Renal pelvis (tissue), 4 donors: ENCODE data around the gene PPM1H. TPM values are rescaled to one million over a fixed set of nuclear protein-coding genes. Genes with fewer than 3 reads are reported as not detected.
A peak's percentile ranks its signal among the peaks of the same experiment; 100 is the strongest.
"Not testable (repeated sequence)": the region's sequence is repeated elsewhere in the genome, so short reads cannot be mapped to it uniquely, and the experiment has no call there.

Source experiments
- DNase-seq: peaks from one replicate; pipeline ENCODE4 v3.0.0-alpha.2; 2013
- polyA plus RNA-seq, 3 donors: library from polyadenylated mRNA; unstranded; fragments of 120-200 nt; gene quantifications; one replicate each; pipeline ENCODE4 v1.2.1, GENCODE V29; 2013; ENCODE audit not compliant: insufficient read length in 3 of 3

Gene PPM1H
- polyA plus RNA-seq, 3 donors = 27.7 to 28.9 (median 27.7) TPM

GRCh38 chr12:62738616-62739015 lies 196.3 kb downstream of the PPM1H start:
- no peak for DNase-seq

GRCh38 chr12:62738105-62738504 lies 196.8 kb downstream of the PPM1H start:
- no peak for DNase-seq

- no peak for DNase-seq
Measured at GRCh38 chr12:62737615-62738014, 197.3 kb downstream of the PPM1H start.

GRCh38 chr12:62737188-62737587 lies 197.8 kb downstream of the PPM1H start:
- DNase-seq = no peak

GRCh38 chr12:62736596-62736995 lies 198.4 kb downstream of the PPM1H start:
- no peak for DNase-seq

DNA sequence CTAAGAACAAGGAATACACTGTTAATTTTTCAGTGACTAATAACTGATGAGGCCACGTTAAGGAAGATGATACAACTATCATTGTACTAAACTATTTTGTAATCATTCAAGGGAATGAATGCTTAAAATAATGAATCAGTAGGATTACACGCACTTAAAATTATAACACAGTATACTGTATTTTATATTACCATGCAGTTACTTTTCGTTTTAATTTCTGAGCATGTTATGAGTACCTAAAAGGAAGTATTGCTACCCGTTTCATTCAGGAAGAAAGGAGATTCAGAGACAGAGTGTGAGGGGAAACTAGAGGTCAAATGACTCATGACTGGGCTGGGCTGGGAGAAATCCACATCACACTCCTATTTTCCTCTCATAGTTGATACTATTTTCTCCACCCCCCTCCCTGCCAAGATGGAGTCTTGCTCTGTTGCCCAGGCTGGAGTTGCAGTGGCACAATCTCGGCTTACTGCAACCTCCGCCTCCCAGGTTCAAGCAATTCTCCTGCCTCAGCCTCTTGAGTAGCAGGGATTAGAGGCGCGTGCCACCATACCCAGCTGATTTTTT lies 202.0 kb downstream of the PPM1H start:
- no peak for DNase-seq

DNA sequence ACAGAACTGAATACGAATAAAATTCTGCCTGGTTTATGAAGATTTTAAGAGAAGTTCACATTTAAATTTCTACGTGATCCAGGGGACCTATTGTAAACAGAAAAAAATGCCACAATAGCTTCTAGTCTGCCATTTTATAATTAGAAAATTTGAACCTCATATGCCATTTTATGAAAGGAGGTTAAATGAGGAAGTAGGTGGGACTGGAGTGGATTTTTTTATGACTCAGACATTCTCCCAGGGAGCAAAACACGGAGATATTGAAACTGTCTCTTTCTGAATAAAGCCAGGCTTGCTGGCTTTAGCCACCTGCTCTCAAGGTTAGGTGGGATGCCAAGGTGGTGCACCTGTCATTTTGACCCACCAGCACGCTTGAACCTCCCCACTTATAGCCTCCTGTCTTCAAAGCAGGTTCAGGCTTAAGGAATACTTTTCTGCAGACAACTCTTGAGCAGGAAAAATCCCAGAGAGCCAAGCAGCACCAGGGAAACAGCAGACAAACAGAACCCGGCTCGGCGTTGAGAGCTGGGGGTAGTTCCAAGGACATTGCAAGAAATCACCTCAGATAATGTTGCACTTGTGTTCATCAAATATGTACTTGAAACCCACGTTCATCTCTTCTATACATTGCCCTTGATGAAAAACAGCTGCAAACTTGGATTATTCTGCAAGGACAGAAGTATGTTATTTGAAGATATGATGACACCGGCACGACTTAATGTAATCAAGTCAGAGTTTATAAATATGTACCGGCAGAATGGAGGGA lies 203.7 kb downstream of the PPM1H start:
- no peak for DNase-seq

GRCh38 chr12:62730649-62731048 lies 204.3 kb downstream of the PPM1H start:
- no peak for DNase-seq

- DNase-seq = not testable (repeated sequence)
Measured at GRCh38 chr12:62729579-62730544, 205.1 kb downstream of the PPM1H start.

DNA sequence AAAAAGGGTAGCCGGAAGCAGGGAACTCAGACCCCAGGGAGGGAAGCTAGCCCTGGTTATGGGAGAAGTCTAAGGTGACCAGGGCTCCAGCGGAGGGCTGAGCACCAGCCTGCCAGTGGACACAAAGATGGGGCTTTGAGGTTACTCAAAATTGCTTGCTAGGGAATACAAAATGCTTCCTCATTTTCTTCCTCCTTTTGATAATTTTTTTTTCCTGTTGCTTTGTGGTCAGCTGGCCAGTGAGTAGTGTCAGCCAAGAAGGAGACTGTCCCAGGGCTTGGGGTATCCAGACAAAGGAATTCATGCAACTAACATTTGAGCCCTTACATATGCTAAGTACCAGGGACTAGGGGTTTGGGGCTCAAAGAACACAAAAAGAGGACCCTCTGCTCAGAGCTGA lies 206.2 kb downstream of the PPM1H start:
- DNase-seq = no peak

- no peak for DNase-seq
Measured at GRCh38 chr12:62726471-62726980, 208.4 kb downstream of the PPM1H start.

DNA sequence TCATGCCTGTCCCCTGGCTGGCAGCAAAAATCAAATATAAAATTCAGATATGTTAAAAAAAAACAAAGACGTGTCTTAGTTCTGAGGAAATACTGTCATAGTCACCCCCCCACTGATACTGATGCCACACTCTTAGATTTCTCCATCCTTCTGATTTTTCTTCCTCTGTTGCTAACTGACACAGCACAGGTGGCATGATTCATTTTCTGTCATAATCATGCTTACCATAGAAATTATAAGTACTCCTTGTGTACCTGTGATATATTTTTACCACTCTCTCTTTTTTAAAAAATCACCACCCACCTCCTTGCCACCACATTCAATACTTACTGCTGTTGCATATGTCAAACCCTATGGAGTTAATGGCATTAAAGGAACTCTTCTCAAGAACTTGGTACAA lies 209.2 kb downstream of the PPM1H start:
- DNase-seq = no peak

- DNase-seq = peak; percentile 87
Measured at GRCh38 chr12:62724947-62725451, 210.0 kb downstream of the PPM1H start.

- DNase-seq = no peak
Measured at GRCh38 chr12:62724285-62724684, 210.7 kb downstream of the PPM1H start.

GRCh38 chr12:62722971-62723680 lies 211.8 kb downstream of the PPM1H start:
- DNase-seq = no peak

DNA sequence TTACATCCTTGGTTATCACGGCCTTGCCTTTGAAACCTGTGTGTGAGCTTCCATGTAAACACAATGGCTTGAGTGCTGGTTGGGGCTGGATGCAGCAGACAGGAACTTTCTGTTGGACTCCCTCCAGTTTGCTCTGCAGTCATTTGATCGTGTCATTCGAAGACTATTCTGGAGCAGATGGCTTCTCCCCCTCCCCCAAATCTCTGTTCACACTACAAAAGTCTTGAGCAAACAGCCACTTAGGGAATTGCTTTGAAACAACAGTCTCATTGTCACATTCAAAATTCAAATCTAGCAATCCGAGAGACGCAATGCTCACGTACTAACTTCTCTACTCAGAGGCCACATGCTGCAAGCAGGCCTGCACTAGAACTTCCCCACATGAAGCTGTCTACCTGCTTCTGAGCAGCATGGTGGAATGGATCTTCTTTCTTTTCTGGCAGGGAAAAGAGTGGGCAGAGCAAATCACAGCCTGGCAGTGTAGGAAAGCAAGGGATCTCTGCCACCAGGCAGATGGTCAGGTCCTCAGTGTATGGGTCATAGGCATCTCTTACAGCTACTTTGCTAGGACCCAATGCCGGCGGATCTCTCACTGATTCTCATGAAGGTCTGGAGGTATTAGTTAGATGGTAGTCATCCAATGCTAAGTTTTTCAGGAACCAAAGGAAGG lies 214.2 kb downstream of the PPM1H start:
- DNase-seq = peak; percentile 46

- no peak for DNase-seq
Measured at GRCh38 chr12:62720025-62720424, 214.9 kb downstream of the PPM1H start.

- DNase-seq = no peak
Measured at GRCh38 chr12:62718762-62719426, 216.1 kb downstream of the PPM1H start.

- no peak for DNase-seq
Measured at GRCh38 chr12:62717643-62718042, 217.3 kb downstream of the PPM1H start.

DNA sequence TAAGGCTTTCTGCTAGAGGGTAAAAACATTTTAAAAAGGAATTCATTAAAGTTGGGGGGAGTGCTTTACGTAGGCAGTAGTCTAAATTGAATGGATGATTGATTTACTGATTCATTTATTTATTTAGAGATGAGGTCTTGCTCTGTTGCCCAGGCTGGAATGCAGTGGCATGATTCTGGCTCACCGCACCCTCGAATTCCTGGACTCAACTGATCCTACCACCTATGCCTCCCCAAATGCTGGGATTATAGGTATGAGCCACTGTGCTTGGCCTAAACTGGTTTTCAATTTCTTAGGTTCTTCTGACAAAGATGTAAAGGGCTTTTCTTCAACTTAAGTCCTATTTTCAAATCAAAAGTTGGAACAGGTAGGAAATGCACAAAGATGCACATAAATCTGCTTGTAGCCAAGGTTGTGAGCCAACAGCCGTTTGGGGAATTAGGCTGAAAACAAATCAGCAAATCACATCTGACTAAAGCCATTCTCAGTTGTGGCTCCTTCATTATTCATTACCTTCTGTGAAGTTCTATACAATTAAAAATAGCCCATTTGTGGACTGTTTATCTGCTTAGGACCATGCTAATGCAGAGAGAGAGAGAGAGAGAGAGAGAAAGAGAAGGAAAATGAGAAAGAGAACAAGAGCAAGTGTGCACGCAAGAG lies 218.0 kb downstream of the PPM1H start:
- peak; percentile 42 for DNase-seq
